ENCODE measurements around the gene CCDC148. TPM values are rescaled to one million over a fixed set of nuclear protein-coding genes. Genes with fewer than 3 reads are reported as not detected.

Gene CCDC148
- total and polyA plus RNA-seq, 2 experiments from 2014 or later, result 1.2 to 1.8 TPM

- no peak overlapping the region for H3K27ac ChIP-seq (ENCODE audit: low read depth)
- H3F3A ChIP-seq (replicated peaks; ENCODE audit: low read depth), result no peaks in the 10 kb centered on the region
- H3K79me2 ChIP-seq (replicated peaks; ENCODE audit: insufficient read depth), result no peaks in the 10 kb centered on the region
- TF ChIP-seq NANOG (IDR thresholded peaks at IDR 0.05; ENCODE audit: borderline replicate concordance) (no peak), EZH2 (IDR thresholded peaks at IDR 0.05; ENCODE audit: low read depth, unreplicated experiment) (no peak), ZNF462 (CRISPR knock-in tag; IDR thresholded peaks at IDR 0.05) (no peak), POLR2AphosphoS5 (IDR thresholded peaks at IDR 0.05; ENCODE audit: low read depth) (no peak), ZNF331 (CRISPR knock-in tag; IDR thresholded peaks at IDR 0.05; ENCODE audit: low read depth) (no peak), ZNF114 (CRISPR knock-in tag; IDR thresholded peaks at IDR 0.05) (no peak), CREB1 (CRISPR knock-in tag; IDR thresholded peaks at IDR 0.05; ENCODE audit: low read depth) (no peak), REST (IDR thresholded peaks at IDR 0.05; ENCODE audit: unreplicated experiment) (no peak), STAT1 (IDR thresholded peaks at IDR 0.05; ENCODE audit: unreplicated experiment) (no peak), ETS1 (IDR thresholded peaks at IDR 0.05) (no peak), CTCF (conservative IDR thresholded peaks at IDR 0.05; ENCODE audit: low read depth in 2 of 2) (no peak), EZH2phosphoT487 (IDR thresholded peaks at IDR 0.05; ENCODE audit: unreplicated experiment) (no peak), JUNB (IDR thresholded peaks at IDR 0.05; ENCODE audit: unreplicated experiment) (no peak)
- no peak overlapping the region for H3K27ac Mint-ChIP-seq
- no peaks in the 10 kb centered on the region for H3K36me3 ChIP-seq (ENCODE audit: insufficient read depth)
- H3K27me3 Mint-ChIP-seq (ENCODE audit: insufficient read depth, low read depth, poor library complexity), result no peaks in the 10 kb centered on the region
- no peaks in the 10 kb centered on the region for H3K4me1 ChIP-seq (ENCODE audit: insufficient read depth)
- no peaks in the 10 kb centered on the region for H4K20me1 ChIP-seq (replicated peaks; ENCODE audit: insufficient read depth)
- DNase-seq (ENCODE audit: low spot score), result no peak
- H3K36me3 Mint-ChIP-seq (ENCODE audit: low read depth), result no peaks in the 10 kb centered on the region
- ATAC-seq, result no peak
- no peaks in the 10 kb centered on the region for H3K4me1 Mint-ChIP-seq
- H3K4me3 ChIP-seq, result no peak overlapping the region
- H3K9me2 ChIP-seq (ENCODE audit: insufficient read depth), result no peaks in the 10 kb centered on the region
- H3K4me2 ChIP-seq, result no peak overlapping the region
- no peaks in the 10 kb centered on the region for H3K9me3 Mint-ChIP-seq
- H3K4me3 Mint-ChIP-seq, result no peak overlapping the region
- no peaks in the 10 kb centered on the region for H3K27me3 ChIP-seq (ENCODE audit: insufficient read depth)
- H2AFZ ChIP-seq, result no peak overlapping the region
Measured at GRCh38 chr2:158207354-158207753, 249.2 kb downstream of the CCDC148 start.

All from GM23338 (cell line).